ENCODE measurements around the gene NPHP1.
"Not testable (repeated sequence)": the region's sequence is repeated elsewhere in the genome, so short reads cannot be mapped to it uniquely, and the experiment has no call there.

NPHP1 gene

GRCh38 chr2:110100480-110100879 lies 104.3 kb downstream of the NPHP1 start:
- no peak for DNase-seq
- Mint-ChIP-seq H3K27ac (no peak overlapping the region), H3K27me3 (peaks cover 27 to 35% of the 10 kb centered on the region in 2 donors), H3K4me1 (peaks cover 0 to 3% of the 10 kb centered on the region in 2 donors), H3K4me3 (no peak overlapping the region), H3K9me3 (peaks cover 0 to 3% of the 10 kb centered on the region in 2 donors), H3K36me3 (no peaks in the 10 kb centered on the region)
- no peak for ATAC-seq (replicated peaks)

- peaks cover 19 to 27% of the 10 kb centered on the region in 2 donors for H3K27me3 Mint-ChIP-seq
- H3K4me3 Mint-ChIP-seq: no peak overlapping the region
- ATAC-seq (replicated peaks) (no peak), DNase-seq (no peak)
- H3K36me3 Mint-ChIP-seq: no peaks in the 10 kb centered on the region
- H3K9me3 Mint-ChIP-seq: peaks cover 0 to 3% of the 10 kb centered on the region in 2 donors
- H3K27ac Mint-ChIP-seq: no peak overlapping the region
- peaks cover 0 to 3% of the 10 kb centered on the region in 2 donors for H3K4me1 Mint-ChIP-seq
Observed at GRCh38 chr2:110099471-110100225, 105.2 kb downstream of the NPHP1 start.

- ATAC-seq (replicated peaks): no peak
- H3K9me3 Mint-ChIP-seq: peaks cover 0 to 3% of the 10 kb centered on the region in 2 donors
- H3K27ac Mint-ChIP-seq: no peak overlapping the region
- no peaks in the 10 kb centered on the region for H3K36me3 Mint-ChIP-seq
- no peak overlapping the region for H3K4me3 Mint-ChIP-seq
- peaks cover 17 to 20% of the 10 kb centered on the region in 2 donors for H3K27me3 Mint-ChIP-seq
- H3K4me1 Mint-ChIP-seq: peaks cover 0 to 3% of the 10 kb centered on the region in 2 donors
- no peak for DNase-seq
Observed at GRCh38 chr2:110099038-110099425, 105.8 kb downstream of the NPHP1 start.

- no peak for ATAC-seq (replicated peaks)
- peaks cover 11 to 12% of the 10 kb centered on the region in 2 donors for H3K27me3 Mint-ChIP-seq
- peaks cover 0 to 3% of the 10 kb centered on the region in 2 donors for H3K9me3 Mint-ChIP-seq
- no peak overlapping the region for H3K27ac Mint-ChIP-seq
- DNase-seq: no peak
- H3K36me3 Mint-ChIP-seq: no peaks in the 10 kb centered on the region
- no peak overlapping the region for H3K4me3 Mint-ChIP-seq
- H3K4me1 Mint-ChIP-seq: peaks cover 0 to 3% of the 10 kb centered on the region in 2 donors
Observed at GRCh38 chr2:110097506-110098220, 107.2 kb downstream of the NPHP1 start.

GRCh38 chr2:110095994-110096633 lies 108.7 kb downstream of the NPHP1 start:
- Mint-ChIP-seq H3K4me3 (no peak overlapping the region), H3K27ac (no peak overlapping the region), H3K36me3 (no peaks in the 10 kb centered on the region), H3K27me3 (peaks cover 0 to 4% of the 10 kb centered on the region in 2 donors), H3K9me3 (peaks cover 0 to 3% of the 10 kb centered on the region in 2 donors), H3K4me1 (peaks cover 0 to 2% of the 10 kb centered on the region in 2 donors)
- ATAC-seq (replicated peaks) (no peak), DNase-seq (no peak)

- H3K27me3 Mint-ChIP-seq; H3K36me3 Mint-ChIP-seq; H3K9me3 Mint-ChIP-seq; DNase-seq; H3K4me1 Mint-ChIP-seq; ATAC-seq (replicated peaks); H3K27ac Mint-ChIP-seq; H3K4me3 Mint-ChIP-seq: not testable (repeated sequence)
Observed at GRCh38 chr2:110094884-110095534, 109.8 kb downstream of the NPHP1 start.

- not testable (repeated sequence) for DNase-seq; H3K4me3 Mint-ChIP-seq; H3K27me3 Mint-ChIP-seq; H3K27ac Mint-ChIP-seq; ATAC-seq (replicated peaks); H3K4me1 Mint-ChIP-seq; H3K36me3 Mint-ChIP-seq; H3K9me3 Mint-ChIP-seq
Observed at GRCh38 chr2:110093924-110094323, 110.9 kb downstream of the NPHP1 start.

- H3K4me3 Mint-ChIP-seq; H3K27me3 Mint-ChIP-seq; H3K36me3 Mint-ChIP-seq; H3K9me3 Mint-ChIP-seq; DNase-seq; ATAC-seq (replicated peaks); H3K27ac Mint-ChIP-seq; H3K4me1 Mint-ChIP-seq: not testable (repeated sequence)
Observed at GRCh38 chr2:110090164-110090563, 114.6 kb downstream of the NPHP1 start.

GRCh38 chr2:110083757-110084156 lies 121.1 kb downstream of the NPHP1 start:
- not testable (repeated sequence) for ATAC-seq (replicated peaks); H3K27me3 Mint-ChIP-seq; H3K36me3 Mint-ChIP-seq; H3K9me3 Mint-ChIP-seq; DNase-seq; H3K4me3 Mint-ChIP-seq; H3K27ac Mint-ChIP-seq; H3K4me1 Mint-ChIP-seq

GRCh38 chr2:110083162-110083561 lies 121.7 kb downstream of the NPHP1 start:
- DNase-seq; H3K27ac Mint-ChIP-seq; H3K4me1 Mint-ChIP-seq; H3K27me3 Mint-ChIP-seq; H3K36me3 Mint-ChIP-seq; ATAC-seq (replicated peaks); H3K9me3 Mint-ChIP-seq; H3K4me3 Mint-ChIP-seq: not testable (repeated sequence)

- ATAC-seq (replicated peaks); H3K4me3 Mint-ChIP-seq; H3K9me3 Mint-ChIP-seq; H3K36me3 Mint-ChIP-seq; DNase-seq; H3K4me1 Mint-ChIP-seq; H3K27me3 Mint-ChIP-seq; H3K27ac Mint-ChIP-seq: not testable (repeated sequence)
Observed at GRCh38 chr2:110078104-110078503, 126.7 kb downstream of the NPHP1 start.

- not testable (repeated sequence) for H3K4me3 Mint-ChIP-seq; H3K27me3 Mint-ChIP-seq; DNase-seq; ATAC-seq (replicated peaks); H3K4me1 Mint-ChIP-seq; H3K27ac Mint-ChIP-seq; H3K36me3 Mint-ChIP-seq; H3K9me3 Mint-ChIP-seq
Observed at GRCh38 chr2:110075896-110076295, 128.9 kb downstream of the NPHP1 start.
